ENCODE measurements around the gene IGSF21. TPM values are rescaled to one million over a fixed set of nuclear protein-coding genes. Genes with fewer than 3 reads are reported as not detected.

Gene IGSF21
- polyA plus RNA-seq, 1 donor (not counting 4 experiments of a cell fraction or from before 2014, with no cell fraction given), result not detected

- Histone ChIP-seq H3K27me3 (ENCODE audit: control insufficient read depth, extremely low read depth, insufficient read depth, low read length) (no peaks in the 10 kb centered on the region), H3K9me1 (ENCODE audit: control insufficient read depth, extremely low read depth, insufficient read depth, low read length) (no peaks in the 10 kb centered on the region)
- dilution Hi-C loops (cut with MboI; ENCODE audit: extremely low pct_ligation_motif_present, low sequenced_read_pairs), result no loop called here
These were observed 75.9 kb downstream of the IGSF21 start for GRCh38 chr1:18183533-18183932.

GRCh38 chr1:18187054-18187453 lies 79.5 kb downstream of the IGSF21 start:
- TF ChIP-seq CTCF (optimal IDR thresholded peaks at IDR 0.05 in 1 of 3, IDR thresholded peaks at IDR 0.05 in 1 of 3, conservative IDR thresholded peaks at IDR 0.05 in 1 of 3; ENCODE audit: extremely low read depth in 1 of 3, insufficient read depth in 2 of 3, low read length in 3 of 3) (no peak), EZH2 (IDR thresholded peaks at IDR 0.05; ENCODE audit: low read length) (no peak)
- no peak overlapping the region for H3K4me3 ChIP-seq (ENCODE audit: control insufficient read depth in 2 of 3, extremely low read depth in 1 of 3, insufficient read depth in 2 of 3, low read depth in 1 of 3, low read length in 3 of 3)
- FAIRE-seq (no peak), DNase-seq (ENCODE audit: low read depth, low spot score) (no peak)
- H3K27me3 ChIP-seq (ENCODE audit: control insufficient read depth, extremely low read depth, insufficient read depth, low read length), result peaks cover 4% of the 10 kb centered on the region
- no peak overlapping the region for H2AFZ ChIP-seq (ENCODE audit: control insufficient read depth, low read length)
- no peak overlapping the region for H3K4me2 ChIP-seq (ENCODE audit: control insufficient read depth, extremely low read depth, insufficient read depth, low read depth, low read length)
- H3K4me1 ChIP-seq (ENCODE audit: control insufficient read depth, extremely low read depth, insufficient read depth, low read length), result no peaks in the 10 kb centered on the region
- no peaks in the 10 kb centered on the region for H3K36me3 ChIP-seq (ENCODE audit: control insufficient read depth in 2 of 2, extremely low read depth in 1 of 2, insufficient read depth in 2 of 2, low read length in 2 of 2)
- H4K20me1 ChIP-seq (ENCODE audit: control insufficient read depth, extremely low read depth, insufficient read depth, low read length), result no peaks in the 10 kb centered on the region
- H3K9me3 ChIP-seq (ENCODE audit: control insufficient read depth, low read depth, low read length), result no peaks in the 10 kb centered on the region
- no peaks in the 10 kb centered on the region for H3K79me2 ChIP-seq (ENCODE audit: control insufficient read depth, insufficient read depth, low read length)
- dilution Hi-C loops (cut with MboI; ENCODE audit: extremely low pct_ligation_motif_present, low sequenced_read_pairs), result no loop called here
- no peak overlapping the region for H3K27ac ChIP-seq (ENCODE audit: control insufficient read depth, insufficient read depth, low read length)
- H3K9me1 ChIP-seq (ENCODE audit: control insufficient read depth, extremely low read depth, insufficient read depth, low read length), result no peaks in the 10 kb centered on the region
- no peak overlapping the region for H3K9ac ChIP-seq (ENCODE audit: control insufficient read depth, extremely low read depth, insufficient read depth, low read length)

More at GRCh38 chr1:18183533-18183932, 75.9 kb downstream of the IGSF21 start:
- DNase-seq (ENCODE audit: low read depth, low spot score), result no peak
- Histone ChIP-seq H3K4me3 (ENCODE audit: control insufficient read depth in 2 of 3, extremely low read depth in 1 of 3, insufficient read depth in 2 of 3, low read depth in 1 of 3, low read length in 3 of 3) (no peak overlapping the region), H3K27ac (ENCODE audit: control insufficient read depth, insufficient read depth, low read length) (no peak overlapping the region), H3K36me3 (ENCODE audit: control insufficient read depth in 2 of 2, extremely low read depth in 1 of 2, insufficient read depth in 2 of 2, low read length in 2 of 2) (no peaks in the 10 kb centered on the region), H3K9me3 (ENCODE audit: control insufficient read depth, low read depth, low read length) (no peaks in the 10 kb centered on the region), H3K79me2 (ENCODE audit: control insufficient read depth, insufficient read depth, low read length) (no peaks in the 10 kb centered on the region), H3K4me2 (ENCODE audit: control insufficient read depth, extremely low read depth, insufficient read depth, low read depth, low read length) (no peak overlapping the region), H2AFZ (ENCODE audit: control insufficient read depth, low read length) (no peak overlapping the region), H3K4me1 (ENCODE audit: control insufficient read depth, extremely low read depth, insufficient read depth, low read length) (no peaks in the 10 kb centered on the region), H4K20me1 (ENCODE audit: control insufficient read depth, extremely low read depth, insufficient read depth, low read length) (no peaks in the 10 kb centered on the region), H3K9ac (ENCODE audit: control insufficient read depth, extremely low read depth, insufficient read depth, low read length) (no peak overlapping the region)
- no peak for TF ChIP-seq CTCF (optimal IDR thresholded peaks at IDR 0.05 in 1 of 3, IDR thresholded peaks at IDR 0.05 in 1 of 3, conservative IDR thresholded peaks at IDR 0.05 in 1 of 3; ENCODE audit: extremely low read depth in 1 of 3, insufficient read depth in 2 of 3, low read length in 3 of 3)
- no peak for TF ChIP-seq EZH2 (IDR thresholded peaks at IDR 0.05; ENCODE audit: low read length)
- no peak for FAIRE-seq

All from keratinocyte (primary cell).